H4 (cell line): ENCODE data around the gene GPBP1. TPM values are rescaled to one million over a fixed set of nuclear protein-coding genes. Genes with fewer than 3 reads are reported as not detected.

Source experiments
- total RNA-seq: library from RNA; depleted of rRNA; stranded (reverse); fragments of >200 nt; shearing (Covaris generic); gene quantifications from 2 replicates; pipeline ENCODE4 v1.2.3, GENCODE V29; 2014; rRNA removed

Gene GPBP1
- total RNA-seq, 1 experiment from 2014 or later = 39.4 TPM

Other genes starting within 250 kb of the GPBP1 start
- 47.1 and 51.8 TPM in 2 replicates for gene MIER3, start 221.9 kb upstream of the GPBP1 start, total RNA-seq